Gastroesophageal sphincter (tissue), 3 donors: Measurements from ENCODE around the gene GXYLT1.

Source experiments
- CTCF ChIP-seq, 4 experiments: fragments of 200-600 bp in 2 of 4; fragments of 450-650 bp in 2 of 4; sonication (generic) in 1 of 4; IDR thresholded peaks; one replicate each; pipeline ENCODE4 v1.5.1; 2017 to 2019; ENCODE audit warnings: antibody characterized with exemption in 4 of 4, mild to moderate bottlenecking in 2 of 4, moderate library complexity in 2 of 4
- EP300 ChIP-seq: sonication (generic); formaldehyde crosslinking; IDR thresholded peaks from one replicate; pipeline ENCODE4 v1.6.1; 2017; ENCODE audit warnings: antibody characterized with exemption, mild to moderate bottlenecking
- POLR2A ChIP-seq, 2 donors: fragments of 450-650 bp; IDR thresholded peaks; one replicate each; pipeline ENCODE4 v1.6.1; 2017; ENCODE audit warnings: antibody characterized with exemption in 2 of 2, mild to moderate bottlenecking in 2 of 2, moderate library complexity in 1 of 2
- POLR2AphosphoS5 ChIP-seq: sonication (generic); formaldehyde crosslinking; IDR thresholded peaks from one replicate; pipeline ENCODE4 v1.6.1; 2017; ENCODE audit warnings: antibody characterized with exemption

DNA sequence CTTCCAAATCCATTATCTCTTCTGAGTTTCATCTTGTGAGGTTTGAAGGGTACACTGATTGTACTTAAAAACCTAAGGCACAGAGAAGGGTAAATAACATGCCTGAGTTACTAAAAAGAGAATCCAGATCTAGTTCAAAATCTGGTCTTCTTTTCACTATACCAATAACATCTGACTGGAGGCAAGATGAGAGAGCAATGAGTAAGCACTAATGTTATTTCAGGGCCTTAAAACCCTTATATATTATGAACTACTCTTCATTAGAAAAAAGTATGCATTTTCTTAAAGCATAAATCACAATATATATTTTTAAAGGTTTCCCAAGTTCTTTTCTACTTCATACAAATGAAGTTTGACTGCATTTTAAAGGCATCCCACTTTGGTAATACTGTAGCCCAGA lies 60.2 kb downstream of the GXYLT1 start:
- no peak for TF ChIP-seq POLR2AphosphoS5
- TF ChIP-seq POLR2A (IDR thresholded peaks at IDR 0.05) = no peak
- no peak for TF ChIP-seq CTCF (IDR thresholded peaks at IDR 0.05)
- no peak for TF ChIP-seq EP300
